ENCODE results near the gene C6orf89.
"Not testable (repeated sequence)": the region's sequence is repeated elsewhere in the genome, so short reads cannot be mapped to it uniquely, and the experiment has no call there.

C6orf89 gene

DNA sequence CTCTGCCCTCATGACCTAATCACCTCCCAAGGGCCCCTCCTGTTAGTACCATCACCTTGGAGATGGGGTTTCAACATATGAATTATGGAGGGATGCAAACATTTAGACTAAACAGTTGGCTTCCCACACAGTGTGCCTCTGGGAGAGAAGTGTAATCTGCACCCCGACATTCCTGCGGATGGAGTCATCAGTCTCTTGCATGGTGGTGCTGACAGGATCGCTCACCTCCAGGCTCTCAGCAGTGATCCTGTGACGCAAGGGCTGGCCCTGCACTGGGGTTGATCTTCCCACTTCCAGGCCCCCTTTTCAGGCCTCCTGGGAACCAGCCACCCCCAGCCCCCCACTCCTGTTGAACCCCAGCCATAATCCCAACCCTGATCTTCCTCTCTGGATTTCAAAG is 52.8 kb downstream of the C6orf89 start:
- no peak for DNase-seq (ENCODE audit: low read depth)
- H3K4me3 ChIP-seq (ENCODE audit: low read depth, low read length) = no peak overlapping the region
- TF ChIP-seq, protein P1, sequence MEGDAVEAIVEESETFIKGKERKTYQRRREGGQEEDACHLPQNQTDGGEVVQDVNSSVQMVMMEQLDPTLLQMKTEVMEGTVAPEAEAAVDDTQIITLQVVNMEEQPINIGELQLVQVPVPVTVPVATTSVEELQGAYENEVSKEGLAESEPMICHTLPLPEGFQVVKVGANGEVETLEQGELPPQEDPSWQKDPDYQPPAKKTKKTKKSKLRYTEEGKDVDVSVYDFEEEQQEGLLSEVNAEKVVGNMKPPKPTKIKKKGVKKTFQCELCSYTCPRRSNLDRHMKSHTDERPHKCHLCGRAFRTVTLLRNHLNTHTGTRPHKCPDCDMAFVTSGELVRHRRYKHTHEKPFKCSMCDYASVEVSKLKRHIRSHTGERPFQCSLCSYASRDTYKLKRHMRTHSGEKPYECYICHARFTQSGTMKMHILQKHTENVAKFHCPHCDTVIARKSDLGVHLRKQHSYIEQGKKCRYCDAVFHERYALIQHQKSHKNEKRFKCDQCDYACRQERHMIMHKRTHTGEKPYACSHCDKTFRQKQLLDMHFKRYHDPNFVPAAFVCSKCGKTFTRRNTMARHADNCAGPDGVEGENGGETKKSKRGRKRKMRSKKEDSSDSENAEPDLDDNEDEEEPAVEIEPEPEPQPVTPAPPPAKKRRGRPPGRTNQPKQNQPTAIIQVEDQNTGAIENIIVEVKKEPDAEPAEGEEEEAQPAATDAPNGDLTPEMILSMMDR (IDR thresholded peaks at IDR 0.05; ENCODE audit: low read depth, low read length, missing control alignments) = no peak

DNA sequence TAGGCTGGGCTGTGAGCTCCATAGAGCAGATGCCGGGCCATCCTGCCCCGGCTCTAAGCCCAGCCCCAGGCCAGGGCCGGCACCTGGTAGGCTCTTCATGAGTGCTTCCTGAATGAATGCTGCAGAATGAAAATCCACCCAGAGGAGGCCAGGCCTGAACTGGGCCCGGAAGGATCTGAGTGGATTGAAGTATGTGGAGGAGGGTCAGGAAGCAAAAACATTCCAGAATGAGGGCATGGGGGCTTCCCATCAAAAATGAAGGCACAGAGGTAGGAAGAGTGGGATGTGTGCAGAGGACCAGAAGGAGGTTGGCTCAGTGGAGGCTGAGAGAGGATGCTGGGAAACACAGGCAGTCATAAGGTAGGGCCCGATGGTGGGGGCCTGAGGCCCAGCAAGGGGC is 53.3 kb downstream of the C6orf89 start:
- not testable (repeated sequence) for H3K4me3 ChIP-seq (ENCODE audit: low read depth, low read length); DNase-seq (ENCODE audit: low read depth)

GRCh38 chr6:36940027-36940426 is 54.3 kb downstream of the C6orf89 start:
- TF ChIP-seq, protein P1 (IDR thresholded peaks at IDR 0.05; ENCODE audit: low read depth, low read length, missing control alignments) = no peak
- no peak for DNase-seq (ENCODE audit: low read depth)
- no peak overlapping the region for H3K4me3 ChIP-seq (ENCODE audit: low read depth, low read length)

DNA sequence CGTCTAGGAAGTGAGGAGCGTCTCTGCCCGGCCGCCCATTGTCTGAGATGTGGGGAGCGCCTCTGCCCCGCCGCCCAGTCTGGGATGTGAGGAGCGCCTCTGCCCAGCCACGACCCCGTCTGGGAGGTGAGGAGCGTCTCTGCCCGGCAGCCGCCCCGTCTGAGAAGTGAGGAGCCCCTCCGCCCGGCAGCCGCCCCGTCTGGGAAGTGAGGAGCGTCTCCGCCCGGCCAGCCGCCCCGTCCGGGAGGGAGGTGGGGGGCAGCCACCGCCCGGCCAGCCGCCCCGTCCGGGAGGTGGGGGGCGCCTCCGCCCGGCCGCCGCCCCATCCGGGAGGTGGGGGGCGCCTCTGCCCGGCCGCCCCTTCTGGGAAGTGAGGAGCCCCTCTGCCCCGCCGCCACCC is 55.8 kb downstream of the C6orf89 start:
- not testable (repeated sequence) for DNase-seq (ENCODE audit: low read depth); H3K4me3 ChIP-seq (ENCODE audit: low read depth, low read length)

DNA sequence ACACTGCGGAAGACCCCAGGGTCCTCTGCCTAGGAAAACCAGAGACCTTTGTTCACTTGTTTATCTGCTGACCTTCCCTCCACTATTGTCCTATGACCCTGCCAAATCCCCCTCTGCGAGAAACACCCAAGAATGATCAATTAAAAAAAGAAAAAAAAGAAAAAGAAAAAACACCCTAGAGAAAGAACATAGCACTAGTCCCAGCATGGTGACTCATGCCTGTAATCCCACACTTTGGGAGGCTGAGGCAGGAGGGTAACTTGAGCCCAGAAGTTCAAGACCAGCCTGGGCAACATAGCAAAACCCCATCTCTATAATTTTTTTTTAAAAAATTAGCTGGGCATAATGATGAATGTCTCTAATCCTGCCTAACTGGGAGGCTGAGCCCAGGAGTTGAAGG is 56.6 kb downstream of the C6orf89 start:
- not testable (repeated sequence) for DNase-seq (ENCODE audit: low read depth); H3K4me3 ChIP-seq (ENCODE audit: low read depth, low read length)

DNA sequence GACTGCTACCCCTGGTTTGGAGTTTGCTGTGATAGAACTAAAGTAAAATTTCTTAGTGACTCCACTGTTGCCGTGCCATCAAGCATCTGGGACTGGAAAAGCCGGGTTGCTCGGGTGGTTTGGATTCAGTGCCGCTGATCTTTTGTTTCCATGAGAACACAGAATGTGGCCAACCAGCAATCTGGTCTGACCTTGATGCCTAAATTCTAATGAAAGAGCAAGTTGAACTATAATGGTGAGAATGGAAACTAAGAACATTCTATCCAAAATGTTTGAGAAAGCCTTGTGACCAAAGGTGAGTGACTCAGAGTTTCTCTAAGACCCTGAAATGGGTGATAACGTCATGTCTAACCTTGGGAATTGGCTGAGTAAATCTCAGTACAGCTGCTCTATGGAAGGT is 58.9 kb downstream of the C6orf89 start:
- no peak overlapping the region for H3K4me3 ChIP-seq (ENCODE audit: low read depth, low read length)
- no peak for DNase-seq (ENCODE audit: low read depth)
- TF ChIP-seq, protein P1 (IDR thresholded peaks at IDR 0.05; ENCODE audit: low read depth, low read length, missing control alignments) = no peak

DNA sequence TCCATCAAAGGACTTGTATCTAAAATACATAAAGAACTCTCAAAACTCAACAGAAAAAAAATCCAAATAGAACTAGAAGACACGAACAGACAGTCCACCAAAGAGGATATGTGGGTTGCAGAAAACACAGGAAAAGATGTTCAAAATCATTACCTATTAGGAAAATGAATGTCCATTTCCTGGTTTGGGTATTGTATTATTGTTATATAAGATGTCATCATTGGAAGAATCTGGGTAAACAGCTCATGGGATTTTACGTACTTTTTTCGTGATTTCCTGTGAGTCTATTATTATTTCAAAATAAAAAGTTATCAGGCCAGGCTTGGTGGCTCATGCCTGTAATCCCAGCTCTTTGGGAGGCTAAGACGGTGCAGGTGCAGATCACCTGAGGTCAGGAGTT is 59.5 kb downstream of the C6orf89 start:
- TF ChIP-seq, protein P1 (IDR thresholded peaks at IDR 0.05; ENCODE audit: low read depth, low read length, missing control alignments) = no peak
- DNase-seq (ENCODE audit: low read depth) = no peak
- no peak overlapping the region for H3K4me3 ChIP-seq (ENCODE audit: low read depth, low read length)

- TF ChIP-seq, protein P1 (IDR thresholded peaks at IDR 0.05; ENCODE audit: low read depth, low read length, missing control alignments) = no peak
- H3K4me3 ChIP-seq (ENCODE audit: low read depth, low read length) = no peak overlapping the region
- no peak for DNase-seq (ENCODE audit: low read depth)
Observed at GRCh38 chr6:36946526-36946925, 60.8 kb downstream of the C6orf89 start.
